OCI-LY1 (cell line): Measurements from ENCODE around the gene RPL11.
A peak's percentile ranks its signal among the peaks of the same experiment; 100 is the strongest.

Source experiments
- H2AFZ ChIP-seq: fragments of 200-600 bp; sonication (generic), shearing (Covaris generic); 2 replicates; pipeline ENCODE4 v1.6.0; 2014; ENCODE audit warnings: antibody characterized with exemption, mild to moderate bottlenecking, low read length
- H3F3A ChIP-seq: fragments of 200-600 bp; sonication (generic), shearing (Covaris generic); 2 replicates; pipeline ENCODE4 v1.6.0; 2014; ENCODE audit warnings: mild to moderate bottlenecking, antibody characterized with exemption, low read length, moderate library complexity; ENCODE audit not compliant: insufficient read depth
- H3K27ac ChIP-seq: fragments of 200-600 bp; sonication (generic); 2 replicates; pipeline ENCODE4 v1.5.1; 2014; ENCODE audit warnings: low read length, mixed run types, mild to moderate bottlenecking, low read depth; ENCODE audit not compliant: poor library complexity, severe bottlenecking
- H3K27me3 ChIP-seq: fragments of 200-600 bp; sonication (generic); 2 replicates; pipeline ENCODE4 v1.6.0; 2014; ENCODE audit warnings: antibody characterized with exemption, mild to moderate bottlenecking, low read length, moderate library complexity; ENCODE audit not compliant: insufficient read depth
- H3K36me3 ChIP-seq: fragments of 200-600 bp; sonication (generic); 2 replicates; pipeline ENCODE4 v1.6.1; 2014; ENCODE audit warnings: mild to moderate bottlenecking, antibody characterized with exemption, low read length, moderate library complexity, mixed read lengths; ENCODE audit not compliant: insufficient read depth
- H3K4me1 ChIP-seq: fragments of 200-600 bp; sonication (generic); 2 replicates; pipeline ENCODE4 v1.5.1; 2014; ENCODE audit warnings: mild to moderate bottlenecking, low read length, moderate library complexity; ENCODE audit not compliant: insufficient read depth, severe bottlenecking
- H3K4me2 ChIP-seq: fragments of 200-600 bp; sonication (generic), shearing (Covaris generic); 2 replicates; pipeline ENCODE4 v1.6.1; 2014; ENCODE audit warnings: low read length
- H3K4me3 ChIP-seq: fragments of 200-600 bp; sonication (generic); 2 replicates; pipeline ENCODE4 v1.5.1; 2014; ENCODE audit warnings: low read length, low read depth, mild to moderate bottlenecking, mixed read lengths; ENCODE audit not compliant: poor library complexity, severe bottlenecking
- H3K79me2 ChIP-seq: fragments of 200-600 bp; shearing (Covaris generic); 2 replicates; pipeline ENCODE4 v1.6.1; 2016; ENCODE audit warnings: mixed run types, low read length, mixed read lengths; ENCODE audit not compliant: insufficient read depth
- H3K9ac ChIP-seq: fragments of 200-600 bp; sonication (generic), shearing (Covaris generic); 2 replicates; pipeline ENCODE4 v1.6.1; 2014; ENCODE audit warnings: mild to moderate bottlenecking, low read length, mixed read lengths
- H3K9me2 ChIP-seq: fragments of 200-600 bp; sonication (generic), shearing (Covaris generic); 2 replicates; pipeline ENCODE4 v1.6.1; 2014; ENCODE audit warnings: low read depth, mild to moderate bottlenecking, low read length, mixed read lengths
- H3K9me3 ChIP-seq: fragments of 200-600 bp; shearing (Covaris generic); 2 replicates; pipeline ENCODE4 v1.6.1; 2014; ENCODE audit warnings: low read length, mixed read lengths
- H4K20me1 ChIP-seq: fragments of 200-600 bp; sonication (generic), shearing (Covaris generic); 2 replicates; pipeline ENCODE4 v1.6.0; 2016; ENCODE audit warnings: mild to moderate bottlenecking, low read length; ENCODE audit not compliant: insufficient read depth
- EZH2 ChIP-seq: fragments of 200-600 bp; sonication (generic), shearing (Covaris generic); IDR thresholded peaks from 2 replicates; pipeline ENCODE4 v1.8.0; 2017; ENCODE audit warnings: borderline replicate concordance, mixed run types, mild to moderate bottlenecking, antibody characterized with exemption, low read length, moderate library complexity, mixed read lengths
- TF ChIP-seq, protein P1 (sequence below): fragments of 200-600 bp; sonication (generic), shearing (Covaris generic); IDR thresholded peaks from 2 replicates; pipeline ENCODE4 v1.5.1; 2017; ENCODE audit warnings: mild to moderate bottlenecking, antibody characterized with exemption, low read length, moderate library complexity, mixed read lengths

RPL11 gene

DNA sequence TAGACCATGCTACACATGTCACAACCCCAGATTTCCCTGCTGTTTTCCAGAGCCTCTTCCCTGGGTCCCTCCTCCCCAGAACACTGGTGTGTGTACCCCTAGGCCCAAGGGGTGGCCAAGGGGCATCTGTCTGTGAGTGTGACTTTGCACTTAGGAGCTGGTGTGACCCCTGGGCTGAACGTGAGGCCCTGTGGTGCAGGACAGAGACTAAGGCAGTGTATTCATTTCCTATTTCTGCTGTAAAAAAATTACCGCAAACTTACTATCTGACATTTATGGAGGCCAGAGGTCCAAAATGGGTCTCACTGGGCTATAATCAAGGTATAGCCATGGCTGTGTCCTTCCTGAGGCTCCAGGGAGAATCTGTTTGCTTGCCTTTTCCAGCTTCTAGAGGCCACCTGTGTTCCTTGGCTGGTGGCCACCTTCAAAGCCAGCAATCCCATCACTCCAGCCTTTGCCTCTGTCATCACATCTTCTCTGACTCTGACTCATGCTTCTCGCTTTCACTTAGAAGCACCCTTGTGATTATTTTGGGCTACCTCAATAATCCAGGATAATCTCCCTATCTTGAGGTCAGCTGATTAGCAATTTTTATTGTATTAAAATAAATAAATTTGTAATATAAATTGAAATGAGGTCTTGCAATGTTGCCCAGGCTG lies 27.7 kb downstream of the RPL11 start:
- Histone ChIP-seq H4K20me1 (no peaks in the 10 kb centered on the region), H3K27ac (peak overlapping the region; percentile 89), H3K27me3 (no peaks in the 10 kb centered on the region), H3K4me1 (peaks cover 32% of the 10 kb centered on the region), H2AFZ (no peak overlapping the region), H3K4me2 (no peak overlapping the region), H3K4me3 (no peak overlapping the region), H3K79me2 (no peaks in the 10 kb centered on the region), H3F3A (peaks cover 3% of the 10 kb centered on the region; the same call in 1 of the 2 replicates), H3K9me3 (no peaks in the 10 kb centered on the region), H3K9ac (no peak overlapping the region), H3K36me3 (no peaks in the 10 kb centered on the region), H3K9me2 (no peaks in the 10 kb centered on the region)
- TF ChIP-seq, protein P1, sequence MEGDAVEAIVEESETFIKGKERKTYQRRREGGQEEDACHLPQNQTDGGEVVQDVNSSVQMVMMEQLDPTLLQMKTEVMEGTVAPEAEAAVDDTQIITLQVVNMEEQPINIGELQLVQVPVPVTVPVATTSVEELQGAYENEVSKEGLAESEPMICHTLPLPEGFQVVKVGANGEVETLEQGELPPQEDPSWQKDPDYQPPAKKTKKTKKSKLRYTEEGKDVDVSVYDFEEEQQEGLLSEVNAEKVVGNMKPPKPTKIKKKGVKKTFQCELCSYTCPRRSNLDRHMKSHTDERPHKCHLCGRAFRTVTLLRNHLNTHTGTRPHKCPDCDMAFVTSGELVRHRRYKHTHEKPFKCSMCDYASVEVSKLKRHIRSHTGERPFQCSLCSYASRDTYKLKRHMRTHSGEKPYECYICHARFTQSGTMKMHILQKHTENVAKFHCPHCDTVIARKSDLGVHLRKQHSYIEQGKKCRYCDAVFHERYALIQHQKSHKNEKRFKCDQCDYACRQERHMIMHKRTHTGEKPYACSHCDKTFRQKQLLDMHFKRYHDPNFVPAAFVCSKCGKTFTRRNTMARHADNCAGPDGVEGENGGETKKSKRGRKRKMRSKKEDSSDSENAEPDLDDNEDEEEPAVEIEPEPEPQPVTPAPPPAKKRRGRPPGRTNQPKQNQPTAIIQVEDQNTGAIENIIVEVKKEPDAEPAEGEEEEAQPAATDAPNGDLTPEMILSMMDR = no peak
- no peak for TF ChIP-seq EZH2

DNA sequence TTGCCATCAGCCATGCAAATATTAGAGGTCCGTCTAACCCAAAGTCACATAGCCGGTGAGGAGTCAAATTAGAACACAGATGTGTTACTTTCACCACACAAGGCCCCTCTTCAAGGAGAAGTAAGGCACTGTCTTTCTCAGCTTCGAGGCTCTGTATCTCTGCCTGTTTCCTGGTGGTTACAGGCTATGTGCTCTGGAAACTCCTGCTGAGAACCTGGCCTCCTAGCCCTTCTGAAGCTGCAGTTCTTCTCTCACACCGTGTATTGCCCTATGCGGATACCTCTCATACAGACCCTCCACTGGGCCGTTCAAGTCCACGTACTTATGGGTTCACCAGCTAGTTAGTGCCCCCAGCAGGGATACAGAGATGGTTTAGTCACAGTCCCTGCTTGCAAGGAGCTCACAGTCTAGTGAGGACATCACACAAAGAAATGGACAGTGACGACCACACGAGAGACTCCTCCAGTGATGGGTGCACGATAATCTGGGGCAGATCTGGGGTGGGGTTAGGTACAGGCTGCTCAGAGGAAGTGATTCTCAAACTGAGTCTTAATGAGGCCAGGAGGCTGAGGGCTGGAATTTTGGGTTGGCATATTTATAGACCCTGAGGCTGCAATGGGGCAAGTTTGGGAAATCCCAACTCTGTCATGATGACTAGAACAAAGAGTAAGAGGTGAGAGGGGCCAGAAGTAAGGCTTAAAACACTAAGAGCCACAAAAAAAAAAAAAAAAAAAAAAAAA lies 28.8 kb downstream of the RPL11 start:
- Histone ChIP-seq H4K20me1 (no peaks in the 10 kb centered on the region), H3K36me3 (no peaks in the 10 kb centered on the region), H3K9me3 (no peaks in the 10 kb centered on the region), H3K79me2 (no peaks in the 10 kb centered on the region), H3K27ac (peak overlapping the region; percentile 89), H3K4me1 (peaks cover 32% of the 10 kb centered on the region), H3K9me2 (no peaks in the 10 kb centered on the region), H3K4me2 (peak overlapping the region; percentile 34; the same call in 1 of the 2 replicates), H3K27me3 (no peaks in the 10 kb centered on the region), H3F3A (peaks cover 3% of the 10 kb centered on the region; the same call in 1 of the 2 replicates), H2AFZ (no peak overlapping the region), H3K9ac (peak overlapping the region; percentile 22; the same call in 1 of the 2 replicates), H3K4me3 (no peak overlapping the region)
- TF ChIP-seq, protein P1 = no peak
- no peak for TF ChIP-seq EZH2

DNA sequence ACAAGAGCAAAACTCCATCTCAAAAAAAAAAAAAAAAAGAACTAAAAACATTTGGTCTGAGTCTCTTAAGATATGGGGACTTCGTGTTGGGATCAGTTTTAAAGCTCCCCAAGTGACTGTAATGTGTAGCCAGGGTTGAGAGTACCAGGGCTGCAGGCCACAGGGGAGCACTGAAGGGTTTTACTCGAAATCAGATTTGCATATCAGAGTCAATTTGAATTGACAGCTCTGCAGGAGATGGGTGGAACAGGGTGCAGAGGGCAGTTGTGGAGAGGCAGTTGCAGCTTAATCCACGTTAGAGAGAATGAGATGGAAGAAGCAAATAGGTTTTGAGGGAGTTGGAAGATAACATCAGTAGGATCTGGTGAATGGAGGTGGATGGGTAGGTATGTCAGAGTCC lies 31.0 kb downstream of the RPL11 start:
- Histone ChIP-seq H3K9ac (no peak overlapping the region), H3K4me2 (peak overlapping the region; percentile 49; the same call in 1 of the 2 replicates), H3K27me3 (no peaks in the 10 kb centered on the region), H4K20me1 (no peaks in the 10 kb centered on the region), H3K27ac (peak overlapping the region; percentile 63), H3K4me1 (peaks cover 43% of the 10 kb centered on the region), H3F3A (peaks cover 3% of the 10 kb centered on the region; the same call in 1 of the 2 replicates), H3K4me3 (peak overlapping the region; percentile 20), H3K9me2 (no peaks in the 10 kb centered on the region), H3K9me3 (no peaks in the 10 kb centered on the region), H3K36me3 (no peaks in the 10 kb centered on the region), H2AFZ (no peak overlapping the region), H3K79me2 (no peaks in the 10 kb centered on the region)
- no peak for TF ChIP-seq EZH2
- TF ChIP-seq, protein P1 = no peak
